GM19452 (cell line): ENCODE measurements around the gene MYH6.
"Not testable (repeated sequence)": the region's sequence is repeated elsewhere in the genome, so short reads cannot be mapped to it uniquely, and the experiment has no call there.

Experiments used
- ATAC-seq: cut with Tn5 transposase; IDR thresholded peaks from one replicate; pipeline ENCODE4 v1.9.1; 2021; ENCODE audit not compliant: unreplicated experiment

MYH6 gene

DNA sequence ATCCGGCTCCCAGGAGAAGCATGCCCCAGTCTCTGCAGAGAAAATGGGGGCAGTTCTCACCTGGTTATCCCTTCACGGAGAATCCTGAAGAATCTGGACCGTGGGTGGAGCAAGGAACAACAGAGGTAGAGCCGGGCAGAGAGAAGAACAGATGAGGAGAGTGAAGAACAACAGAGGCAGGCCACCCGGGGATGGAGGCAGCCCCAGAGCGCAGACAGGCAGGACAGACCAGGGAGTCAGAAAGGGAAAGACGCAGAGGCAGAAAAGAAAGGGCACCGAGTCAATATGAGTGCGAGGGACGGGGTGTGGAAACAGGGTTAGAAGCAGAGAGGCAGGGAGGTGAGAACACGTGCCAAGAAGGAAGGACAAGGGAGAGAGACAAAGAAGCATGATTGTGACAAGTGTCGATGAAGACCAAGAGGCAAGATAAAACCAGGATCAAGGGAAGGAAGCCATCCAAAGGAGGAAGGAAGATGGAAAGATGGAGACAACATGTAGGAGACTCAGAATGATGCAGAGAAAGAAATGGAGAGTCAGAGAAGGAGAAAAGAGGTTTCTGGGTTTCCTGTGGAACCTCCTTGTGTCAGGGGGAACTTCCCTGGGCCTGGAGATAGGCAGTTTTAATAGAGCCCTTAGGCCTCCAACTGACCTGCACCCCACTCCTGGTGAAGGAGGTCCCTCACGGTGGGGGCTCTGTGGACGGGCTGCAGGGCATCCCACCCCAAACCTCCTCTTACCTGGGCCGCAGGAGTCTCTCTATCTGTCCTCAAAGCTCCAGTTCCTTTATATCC, at the start of gene MYH6:
Gene MYH6 (minus strand): TSS at position 758 of the 791 bp plus-strand sequence. CDS start 1,050 bp downstream, outside the sequence.
- no peak for ATAC-seq

DNA sequence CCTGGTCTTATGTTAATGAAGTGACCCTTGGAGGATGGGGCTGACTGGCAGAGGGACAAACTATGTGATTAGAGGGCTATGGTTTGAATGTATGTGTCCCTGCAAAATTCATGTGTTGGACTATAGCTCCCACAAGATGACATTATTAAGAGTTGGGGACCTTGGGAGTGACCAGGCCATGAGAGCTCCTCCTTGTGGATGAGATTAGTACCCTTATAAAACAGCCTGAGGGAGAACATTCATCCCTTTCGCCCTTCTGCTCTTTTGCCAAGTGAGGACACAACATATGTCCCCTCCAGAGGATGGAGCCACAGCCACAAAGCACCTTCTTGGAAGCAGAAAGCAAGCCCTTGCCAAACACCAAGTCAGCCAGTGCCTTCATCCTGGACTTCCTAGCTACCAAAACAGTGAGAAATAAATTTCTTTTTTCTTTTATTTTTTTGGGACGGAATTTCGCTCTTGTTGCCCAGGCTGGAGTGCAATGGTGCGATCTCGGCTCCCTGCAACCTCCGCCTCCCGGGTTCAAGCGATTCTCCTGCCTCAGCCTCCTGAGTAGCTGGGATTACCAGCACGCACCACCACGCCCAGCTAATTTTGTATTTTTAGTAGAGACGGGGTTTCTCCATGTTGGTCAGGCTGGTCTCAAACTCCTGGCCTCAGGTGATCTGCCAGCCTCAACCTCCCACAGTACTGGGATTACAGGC, 49.0 kb upstream of the MYH6 start:
- ATAC-seq, result not testable (repeated sequence)

- ATAC-seq, result no peak
Measured at GRCh38 chr14:23454445-23454856, 46.4 kb upstream of the MYH6 start.

DNA sequence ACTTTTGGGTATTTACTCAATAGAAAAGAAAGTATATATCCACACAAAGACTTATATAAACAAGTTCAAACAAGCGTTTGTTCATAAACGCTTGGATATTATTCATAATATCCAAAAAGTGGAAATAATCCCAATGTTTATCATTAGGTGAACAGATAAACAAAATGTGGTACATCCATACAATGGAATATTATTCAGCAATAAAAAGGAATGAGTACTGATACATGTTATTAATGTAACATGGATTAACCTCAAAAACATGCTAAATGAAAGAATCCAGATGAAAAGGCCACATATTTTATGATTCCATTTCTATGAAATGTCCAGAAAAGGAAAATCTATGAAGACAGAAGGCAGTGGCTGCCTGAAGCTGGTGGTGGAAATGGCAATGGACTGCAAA, 44.2 kb upstream of the MYH6 start:
- ATAC-seq, result no peak

DNA sequence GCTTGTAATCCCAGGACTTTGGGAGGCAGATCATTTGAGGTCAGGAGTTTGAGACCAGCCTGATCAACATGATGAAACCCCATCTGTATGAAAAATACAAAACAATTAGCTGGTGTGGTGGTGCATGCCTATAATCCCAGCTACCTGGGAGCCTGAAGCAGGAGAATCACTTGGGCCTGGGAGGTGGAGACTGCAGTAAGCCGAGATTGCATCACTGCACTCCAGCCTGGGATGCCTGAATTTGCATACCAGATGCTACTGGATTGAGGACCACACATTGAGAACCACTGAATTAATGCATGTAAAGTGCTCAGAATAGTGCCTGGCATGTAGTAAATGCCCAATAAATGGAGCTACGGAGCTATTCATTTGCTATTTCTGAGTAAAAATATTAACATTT, 42.3 kb upstream of the MYH6 start:
- ATAC-seq, result no peak

GRCh38 chr14:23449314-23449713, 41.2 kb upstream of the MYH6 start:
- ATAC-seq, result no peak

DNA sequence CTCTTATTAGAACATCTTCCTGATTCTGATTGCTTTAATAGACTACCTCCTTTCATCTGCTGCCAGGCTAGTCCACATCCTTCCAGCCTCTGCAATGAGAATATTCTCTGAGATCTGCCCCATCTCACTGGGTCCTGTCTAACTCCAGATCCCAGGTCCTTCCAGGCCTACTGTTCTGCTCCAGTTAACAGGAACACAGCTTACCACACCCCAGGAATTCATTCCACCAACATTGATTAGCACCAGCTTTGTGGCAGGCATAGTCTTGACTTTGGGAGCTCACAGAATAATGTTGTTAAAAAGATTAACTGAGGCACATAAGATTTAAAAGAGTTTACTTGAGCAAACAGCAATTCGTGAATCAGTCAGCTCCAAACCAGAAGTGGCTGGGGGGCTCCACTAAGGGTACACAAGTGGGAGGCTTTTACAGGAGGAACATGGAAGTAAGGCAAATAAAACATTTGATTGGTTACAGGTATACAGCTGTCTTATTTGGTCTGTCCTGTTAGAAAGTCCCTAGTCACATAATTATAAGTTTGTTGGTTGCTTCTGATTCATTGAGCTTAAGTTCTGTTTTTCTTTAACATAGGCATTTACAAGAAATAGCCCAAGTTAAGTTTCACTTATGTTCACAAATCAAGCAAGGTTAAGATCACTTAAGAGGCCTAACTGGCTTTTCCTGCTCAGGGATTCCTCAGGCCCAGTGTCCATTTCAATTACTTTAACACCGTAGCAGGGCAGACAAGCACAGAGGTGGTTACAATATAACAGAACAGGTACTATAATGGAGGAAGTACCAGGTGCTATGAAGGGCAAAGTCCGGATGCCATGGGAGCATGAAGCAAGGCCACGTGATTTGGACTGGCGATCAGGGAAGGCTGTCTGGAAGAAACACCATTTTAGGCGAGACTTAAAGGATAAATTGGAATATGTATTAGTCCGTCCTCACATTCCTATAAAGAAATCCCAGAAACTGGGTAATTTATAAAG, 39.6 kb upstream of the MYH6 start:
- ATAC-seq, result no peak

GRCh38 chr14:23446291-23446851, 38.3 kb upstream of the MYH6 start:
- ATAC-seq, result no peak

DNA sequence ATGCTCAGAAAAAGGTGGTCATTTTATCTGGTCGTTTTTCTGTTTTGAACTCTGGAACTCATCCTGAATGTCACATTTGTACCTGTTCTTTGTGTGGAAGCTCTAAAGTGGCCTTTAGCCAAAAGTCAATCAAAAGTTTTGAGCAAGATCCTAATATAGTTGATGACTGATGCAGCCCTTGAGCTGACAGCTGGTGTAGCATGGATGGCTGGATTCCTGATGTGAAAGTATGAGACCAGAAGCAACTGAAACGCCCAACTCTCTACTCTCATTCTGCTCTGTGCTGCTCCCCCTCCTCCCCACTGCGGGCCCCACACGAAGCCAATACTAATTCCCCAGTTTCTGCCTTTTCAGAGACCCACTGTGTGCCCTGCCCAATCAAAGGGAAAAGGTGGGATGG, 37.7 kb upstream of the MYH6 start:
- ATAC-seq, result no peak

- ATAC-seq, result no peak
Measured at GRCh38 chr14:23444314-23444713, 36.2 kb upstream of the MYH6 start.

- ATAC-seq, result no peak
Measured at GRCh38 chr14:23443881-23444280, 35.8 kb upstream of the MYH6 start.

GRCh38 chr14:23443411-23443812, 35.3 kb upstream of the MYH6 start:
- ATAC-seq, result no peak

DNA sequence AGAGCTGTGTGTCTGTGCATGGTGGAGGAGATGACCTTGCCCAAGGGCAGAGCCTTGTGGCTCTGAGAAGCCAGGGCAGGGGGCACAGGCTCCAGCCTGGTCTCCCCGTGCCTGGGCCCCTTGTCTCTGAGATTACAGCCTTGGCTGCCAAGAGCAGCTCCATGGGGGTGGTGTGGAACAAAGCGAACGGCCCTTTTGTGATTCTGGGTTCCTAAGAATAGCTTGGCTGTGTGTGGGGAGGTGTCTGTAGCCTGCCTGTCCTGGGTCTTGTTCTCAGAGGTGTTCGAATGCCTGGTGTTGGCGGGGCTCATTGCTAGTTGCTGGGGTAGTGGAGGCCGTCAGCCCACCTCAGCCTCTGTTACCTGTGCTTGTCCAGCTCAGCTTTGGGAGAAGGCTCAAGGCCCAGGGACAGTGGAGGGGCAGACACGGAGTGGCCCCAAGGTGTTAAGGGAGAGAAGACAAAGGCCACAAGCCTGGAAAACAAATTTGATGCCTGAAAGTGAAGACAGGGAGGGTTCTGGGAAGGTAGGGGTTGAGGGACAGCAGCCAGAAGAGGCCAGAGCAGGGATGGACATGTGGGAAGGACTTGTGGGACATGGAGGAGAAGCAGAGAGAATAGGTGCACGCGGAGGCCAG, 34.8 kb upstream of the MYH6 start:
- no peak for ATAC-seq

DNA sequence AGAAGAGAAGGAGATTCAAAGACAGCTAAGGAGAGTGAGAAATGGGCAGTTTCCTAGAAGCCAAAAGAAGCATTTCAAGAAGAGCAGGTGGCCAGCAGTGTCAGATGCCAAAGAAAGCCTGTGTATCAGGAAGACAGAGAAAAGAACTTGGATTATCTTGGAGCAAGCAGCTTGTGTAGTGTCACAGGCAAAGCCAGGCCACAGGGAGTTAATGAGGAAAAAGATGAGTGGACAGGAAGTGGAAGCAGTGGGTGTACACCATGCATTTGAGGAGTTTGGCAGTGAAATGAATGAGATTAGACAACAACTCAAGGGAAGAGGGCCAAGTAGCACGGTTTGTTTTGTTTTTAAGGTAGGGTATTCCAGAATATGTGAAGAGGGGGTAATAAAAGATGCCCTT, 33.0 kb upstream of the MYH6 start:
- ATAC-seq, result no peak

DNA sequence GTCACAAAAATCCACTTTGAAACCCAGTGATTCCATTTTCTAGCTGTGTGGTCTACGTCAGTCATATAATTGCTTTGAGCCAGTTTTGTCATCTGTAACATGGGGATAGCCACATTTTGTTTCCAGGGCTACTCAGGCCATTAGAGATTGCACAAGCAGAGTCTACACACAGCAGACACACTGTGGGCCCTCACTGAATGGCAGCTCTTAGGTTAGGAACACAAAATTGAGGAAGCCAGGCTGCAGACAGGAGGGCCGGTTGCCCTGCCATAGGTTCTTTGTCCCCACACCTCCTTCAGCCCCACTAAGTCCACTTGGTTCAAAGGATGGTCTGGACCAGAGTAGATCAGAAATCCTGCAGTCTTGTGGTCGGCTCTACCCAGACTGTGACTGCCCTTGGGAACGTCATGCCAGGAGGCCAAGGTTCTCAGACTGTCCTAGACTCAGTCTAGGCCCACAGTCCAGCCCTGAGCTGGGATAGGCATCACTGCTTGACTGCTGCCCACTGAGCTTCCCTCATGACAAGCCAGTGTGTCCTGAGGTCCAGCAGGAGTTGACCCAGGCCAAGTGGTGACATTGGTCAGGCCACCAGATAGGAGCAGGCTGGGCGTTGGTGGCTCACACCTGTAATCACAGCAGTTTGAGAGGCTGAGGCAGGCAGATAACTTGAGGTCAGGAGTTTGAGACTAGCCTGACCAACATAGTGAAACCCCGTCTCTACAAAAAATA, 31.2 kb upstream of the MYH6 start:
- no peak for ATAC-seq

DNA sequence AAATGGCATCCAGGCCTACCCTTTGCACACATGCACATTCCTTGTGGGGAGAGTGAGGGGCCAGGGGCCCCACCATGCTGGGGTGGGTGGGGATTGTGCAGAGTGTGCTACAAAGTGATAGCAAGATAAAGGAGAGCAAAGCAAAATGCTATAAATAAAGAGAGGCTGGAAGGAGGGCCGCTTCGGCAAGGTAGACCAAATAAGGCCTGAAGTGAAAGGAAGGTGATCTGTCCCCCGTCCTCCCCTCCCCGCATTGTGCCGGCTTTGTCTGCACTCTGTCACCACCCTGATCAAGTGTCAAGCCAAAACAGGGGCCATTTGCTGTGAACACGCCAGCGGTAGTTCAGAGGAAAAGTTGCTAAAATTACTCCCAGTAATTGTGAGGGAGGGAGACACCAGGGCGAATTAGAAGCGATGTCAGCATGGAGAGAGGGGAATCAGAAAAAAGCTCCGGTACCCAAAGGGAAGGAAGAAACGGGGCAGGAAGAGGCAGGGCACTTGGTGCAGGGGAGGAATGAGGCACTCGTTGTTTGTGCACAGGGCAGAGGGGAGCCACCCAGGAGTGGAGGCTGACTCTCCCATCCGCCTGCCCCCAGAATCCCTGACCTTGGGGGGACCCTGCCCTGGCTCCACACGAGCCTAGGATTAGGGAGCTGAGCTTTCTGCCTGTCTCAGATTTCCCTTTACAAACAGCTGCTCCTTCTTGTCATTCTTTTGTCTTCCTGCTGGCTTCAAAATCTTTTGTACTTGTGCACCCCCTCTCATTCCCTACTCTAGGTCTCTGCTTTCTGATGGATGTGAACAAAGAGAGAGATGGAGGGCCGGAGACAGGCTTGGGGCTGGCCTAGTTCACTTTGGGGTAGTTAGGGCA, 30.3 kb upstream of the MYH6 start:
- no peak for ATAC-seq

DNA sequence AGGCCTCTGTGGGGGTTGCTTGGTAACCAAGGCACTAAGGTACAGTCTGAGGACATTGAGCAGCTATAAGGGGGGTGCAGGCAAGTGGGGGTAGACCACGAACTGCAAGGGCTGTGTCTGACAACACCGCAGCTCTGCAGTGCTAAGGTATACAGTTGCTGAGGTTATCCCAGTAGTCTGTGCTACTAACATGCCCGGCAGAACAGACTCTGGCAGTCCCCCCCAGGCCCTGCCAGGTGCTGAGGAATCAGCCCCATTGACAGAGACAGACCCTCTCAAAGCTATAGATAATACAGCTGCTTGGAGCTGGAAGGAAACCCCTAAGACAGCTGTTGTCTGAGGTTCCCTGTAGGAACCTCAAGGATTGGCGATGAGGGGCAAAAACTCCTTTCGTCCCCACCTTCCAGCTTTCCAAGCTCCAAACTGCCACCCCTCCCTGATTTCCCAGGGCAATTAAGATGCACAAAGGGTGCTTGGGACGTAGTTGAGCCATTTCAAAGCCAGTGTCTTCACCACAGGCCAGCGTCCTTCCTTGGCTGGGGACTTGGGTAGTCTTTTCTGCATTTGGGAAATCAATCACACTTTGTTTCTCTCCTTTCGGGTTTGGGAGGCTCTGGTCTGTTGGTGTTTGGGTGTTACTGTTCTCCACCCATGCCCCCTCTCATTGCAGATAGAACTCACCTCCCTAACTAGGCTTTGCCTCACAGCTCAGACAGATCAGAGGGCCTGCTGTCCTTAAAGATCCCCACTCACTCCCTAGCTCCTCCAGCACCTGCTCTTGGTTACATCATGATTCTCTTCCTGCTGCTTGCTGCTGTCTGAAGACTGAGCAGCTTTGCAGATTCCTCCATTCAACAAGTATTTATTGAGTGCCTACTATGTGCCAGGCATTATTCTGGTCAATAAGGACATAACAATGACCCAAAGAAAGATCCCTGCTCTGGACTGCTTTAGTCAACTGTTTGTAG, 29.3 kb upstream of the MYH6 start:
- no peak for ATAC-seq
